Loucy (cell line): ENCODE results near the gene PCCA.

Experiments used
- H2AFZ ChIP-seq: fragments of 200-600 bp; sonication (generic); 2 replicates; pipeline ENCODE4 v1.6.0; 2016; ENCODE audit warnings: antibody characterized with exemption, mild to moderate bottlenecking, low read length, moderate library complexity
- H3F3A ChIP-seq: fragments of 200-600 bp; 2 replicates; pipeline ENCODE4 v1.6.0; 2016; ENCODE audit warnings: antibody characterized with exemption, low read depth, mild to moderate bottlenecking
- H3K27me3 ChIP-seq: fragments of 200-600 bp; sonication (generic); 2 replicates; pipeline ENCODE4 v1.6.1; 2014; ENCODE audit warnings: low read length, mild to moderate bottlenecking; ENCODE audit not compliant: insufficient read depth, poor library complexity, severe bottlenecking
- H3K36me3 ChIP-seq: fragments of 200-600 bp; sonication (generic); 2 replicates; pipeline ENCODE4 v1.6.1; 2016; ENCODE audit warnings: low read length; ENCODE audit not compliant: insufficient read depth
- H3K4me1 ChIP-seq: fragments of 200-600 bp; sonication (generic); 2 replicates; pipeline ENCODE4 v1.5.1; 2014; ENCODE audit warnings: low read length, mild to moderate bottlenecking; ENCODE audit not compliant: insufficient read depth, poor library complexity, severe bottlenecking
- H3K4me2 ChIP-seq: fragments of 200-600 bp; sonication (generic); 2 replicates; pipeline ENCODE4 v1.6.0; 2014; ENCODE audit warnings: antibody characterized with exemption, low read length, low read depth, mild to moderate bottlenecking; ENCODE audit not compliant: poor library complexity, severe bottlenecking
- H3K4me3 ChIP-seq: fragments of 200-600 bp; sonication (generic); 2 replicates; pipeline ENCODE4 v1.5.1; 2014; ENCODE audit warnings: low read length, mild to moderate bottlenecking, mixed read lengths; ENCODE audit not compliant: poor library complexity, severe bottlenecking
- H3K79me2 ChIP-seq: fragments of 200-600 bp; sonication (generic); 2 replicates; pipeline ENCODE4 v1.6.1; 2014; ENCODE audit warnings: low read length; ENCODE audit not compliant: insufficient read depth
- H3K9ac ChIP-seq: fragments of 200-600 bp; sonication (generic); 2 replicates; pipeline ENCODE4 v1.6.0; 2014; ENCODE audit warnings: mild to moderate bottlenecking, low read depth, low read length, moderate library complexity; ENCODE audit not compliant: poor library complexity, severe bottlenecking
- H3K9me2 ChIP-seq: fragments of 200-600 bp; sonication (generic); replicated peaks from 2 replicates; pipeline ENCODE4 v1.6.1; 2016; ENCODE audit warnings: low read depth, low read length, mixed read lengths
- H3K9me3 ChIP-seq: fragments of 200-600 bp; sonication (generic); 2 replicates; pipeline ENCODE4 v1.6.1; 2014; ENCODE audit warnings: mild to moderate bottlenecking, antibody characterized with exemption, low read length, low read depth; ENCODE audit not compliant: insufficient read depth
- H4K20me1 ChIP-seq: fragments of 200-600 bp; sonication (generic); 2 replicates; pipeline ENCODE4 v1.6.0; 2014; ENCODE audit warnings: antibody characterized with exemption, low read length, mild to moderate bottlenecking; ENCODE audit not compliant: insufficient read depth, poor library complexity, severe bottlenecking
- CTCF ChIP-seq: fragments of 200-600 bp; sonication (generic); conservative IDR thresholded peaks from 2 replicates; pipeline ENCODE4 v1.5.1; 2014; ENCODE audit warnings: mild to moderate bottlenecking, antibody characterized with exemption, low read length
- EZH2phosphoT487 ChIP-seq: fragments of 200-600 bp; IDR thresholded peaks from 2 replicates; pipeline ENCODE4 v1.6.1; 2018; ENCODE audit warnings: antibody characterized with exemption, mild to moderate bottlenecking, moderate library complexity, borderline replicate concordance

The PCCA gene

DNA sequence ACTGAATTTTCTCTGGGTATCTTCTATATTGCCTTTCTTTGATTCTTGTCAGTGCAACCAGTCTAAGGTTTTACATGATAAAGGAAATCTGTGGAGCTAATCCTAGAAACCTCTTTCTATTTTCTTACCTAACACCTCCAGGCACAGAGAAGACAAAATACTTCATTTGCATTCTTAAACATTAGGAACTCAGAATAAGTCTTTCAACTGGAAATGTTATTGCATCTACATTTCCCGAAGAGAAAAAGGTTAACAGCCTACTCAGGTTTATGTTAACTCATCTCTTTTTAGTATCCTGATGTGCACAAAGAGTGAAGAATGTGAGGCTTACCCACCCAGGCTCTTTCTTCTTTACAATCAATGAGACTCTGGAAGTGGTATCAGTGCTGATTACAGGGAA lies 106.7 kb downstream of the PCCA start:
- H3K9me3 ChIP-seq: no peaks in the 10 kb centered on the region
- no peaks in the 10 kb centered on the region for H3K4me1 ChIP-seq
- H3K27me3 ChIP-seq: no peaks in the 10 kb centered on the region
- no peak overlapping the region for H3K4me3 ChIP-seq
- no peaks in the 10 kb centered on the region for H3K36me3 ChIP-seq
- H3K4me2 ChIP-seq: no peak overlapping the region
- no peaks in the 10 kb centered on the region for H3F3A ChIP-seq
- H4K20me1 ChIP-seq: peaks cover 4% of the 10 kb centered on the region
- H2AFZ ChIP-seq: no peak overlapping the region
- no peak overlapping the region for H3K9ac ChIP-seq
- no peaks in the 10 kb centered on the region for H3K79me2 ChIP-seq
- TF ChIP-seq EZH2phosphoT487 (no peak), CTCF (no peak)
- H3K9me2 ChIP-seq: no peaks in the 10 kb centered on the region

DNA sequence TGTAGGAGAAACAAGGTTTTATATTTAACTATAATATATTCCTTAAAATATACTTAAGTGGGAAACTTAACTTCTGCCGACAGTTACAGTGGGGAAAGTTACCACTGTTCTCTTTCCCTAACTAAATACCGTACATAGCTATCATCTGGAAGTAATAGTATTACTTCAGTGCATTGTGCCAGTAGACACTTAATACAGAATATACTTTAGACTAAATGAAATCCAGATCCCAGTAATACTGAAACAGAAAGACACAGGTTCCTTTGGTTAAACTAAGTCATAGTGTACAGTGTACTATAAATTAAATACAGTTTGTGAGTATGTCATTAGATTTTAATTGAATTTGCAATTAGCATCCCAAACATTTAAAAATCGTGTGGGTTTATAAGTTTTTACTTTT lies 107.5 kb downstream of the PCCA start:
- Histone ChIP-seq H3K9ac (no peak overlapping the region), H3K9me2 (no peaks in the 10 kb centered on the region), H3K4me1 (no peaks in the 10 kb centered on the region), H3K4me2 (no peak overlapping the region), H4K20me1 (peaks cover 9% of the 10 kb centered on the region), H3F3A (no peaks in the 10 kb centered on the region), H3K4me3 (no peak overlapping the region), H3K36me3 (no peaks in the 10 kb centered on the region), H2AFZ (no peak overlapping the region), H3K79me2 (no peaks in the 10 kb centered on the region), H3K9me3 (no peaks in the 10 kb centered on the region), H3K27me3 (no peaks in the 10 kb centered on the region)
- TF ChIP-seq EZH2phosphoT487 (no peak), CTCF (no peak)

DNA sequence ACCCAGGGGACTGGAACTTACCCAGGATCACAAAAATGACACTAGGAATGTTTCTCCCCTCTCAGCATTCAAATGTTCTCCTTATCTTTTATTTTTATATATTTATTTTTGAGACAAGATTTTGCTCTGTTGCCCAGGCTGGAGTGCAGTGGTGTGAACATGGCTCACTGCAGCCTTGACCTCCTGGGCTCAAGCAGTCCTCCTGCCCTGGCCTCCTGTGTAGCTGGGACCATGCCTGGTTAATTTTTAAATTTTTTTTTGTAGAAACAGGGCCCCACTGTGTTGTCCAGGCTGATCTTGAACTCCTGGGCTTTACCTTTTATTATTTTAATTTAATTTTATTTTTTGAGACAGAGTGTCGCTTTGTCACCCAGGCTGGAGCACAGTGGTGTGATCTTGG lies 108.2 kb downstream of the PCCA start:
- TF ChIP-seq CTCF (no peak), EZH2phosphoT487 (no peak)

More for the DNA sequence above, 108.2 kb downstream of the PCCA start:
- Histone ChIP-seq H3K4me3 (no peak overlapping the region), H4K20me1 (peaks cover 9% of the 10 kb centered on the region), H3K9me2 (no peaks in the 10 kb centered on the region), H3K36me3 (no peaks in the 10 kb centered on the region), H3K4me1 (no peaks in the 10 kb centered on the region), H3K4me2 (no peak overlapping the region), H3K9me3 (no peaks in the 10 kb centered on the region), H3K9ac (no peak overlapping the region), H2AFZ (no peak overlapping the region), H3K27me3 (no peaks in the 10 kb centered on the region), H3F3A (no peaks in the 10 kb centered on the region), H3K79me2 (no peaks in the 10 kb centered on the region)
